ENCODE data around the gene C1QTNF5. TPM values are rescaled to one million over a fixed set of nuclear protein-coding genes. Genes with fewer than 3 reads are reported as not detected.

Gene C1QTNF5
- total RNA-seq, 4 donors from 2014 or later: 10.3 to 26.4 (median 11.8) TPM

GRCh38 chr11:119366690-119367620, 26.3 kb upstream of the C1QTNF5 start:
- no peak overlapping the region for H3K4me3 ChIP-seq
- no peaks in the 10 kb centered on the region for H3K27me3 ChIP-seq
- H3K4me1 ChIP-seq: peaks cover 4 to 68% (median 18%) of the 10 kb centered on the region in 4 donors
- no peaks in the 10 kb centered on the region for H3K9me3 ChIP-seq
- peak overlapping the region in 3 of 4 donors; percentile 78 to 97 (median 96) for H3K27ac ChIP-seq
- peak in 1 of 3 donors; percentile 46 for DNase-seq
- TF ChIP-seq CTCF (IDR thresholded peaks at IDR 0.05): no peak
- H3K36me3 ChIP-seq: no peaks in the 10 kb centered on the region

GRCh38 chr11:119365071-119365591, 24.4 kb upstream of the C1QTNF5 start:
- no peaks in the 10 kb centered on the region for H3K9me3 ChIP-seq
- TF ChIP-seq CTCF (IDR thresholded peaks at IDR 0.05): no peak
- TF ChIP-seq POLR2A (IDR thresholded peaks at IDR 0.05): no peak
- H3K4me1 ChIP-seq: peaks cover 1 to 66% (median 14%) of the 10 kb centered on the region in 4 donors
- H3K36me3 ChIP-seq: peaks cover 0 to 2% (median 0%) of the 10 kb centered on the region in 3 donors
- H3K27ac ChIP-seq: peak overlapping the region in 3 of 4 donors; percentile 78 to 97 (median 96)
- peak overlapping the region in 1 of 4 donors; percentile 61 for H3K4me3 ChIP-seq
- H3K27me3 ChIP-seq: no peaks in the 10 kb centered on the region
- DNase-seq: no peak

GRCh38 chr11:119363851-119364590, 23.3 kb upstream of the C1QTNF5 start:
- Histone ChIP-seq H3K4me1 (peaks cover 0 to 59% (median 13%) of the 10 kb centered on the region in 4 donors), H3K27me3 (no peaks in the 10 kb centered on the region), H3K27ac (peak overlapping the region; percentile 52 to 97 (median 87)), H3K4me3 (peak overlapping the region; percentile 46 to 75 (median 56)), H3K9me3 (no peaks in the 10 kb centered on the region), H3K36me3 (peaks cover 0 to 13% (median 0%) of the 10 kb centered on the region in 3 donors)
- TF ChIP-seq CTCF (IDR thresholded peaks at IDR 0.05) (no peak), POLR2A (IDR thresholded peaks at IDR 0.05) (peak; percentile 66 to 88)
- DNase-seq: peak in 2 of 3 donors; percentile 72 to 82

GRCh38 chr11:119363081-119363850, 22.6 kb upstream of the C1QTNF5 start:
- H3K4me1 ChIP-seq: peaks cover 0 to 52% (median 13%) of the 10 kb centered on the region in 4 donors

More at GRCh38 chr11:119363081-119363850, 22.6 kb upstream of the C1QTNF5 start:
- Histone ChIP-seq H3K4me3 (peak overlapping the region; percentile 46 to 75 (median 56)), H3K9me3 (no peaks in the 10 kb centered on the region), H3K27ac (peak overlapping the region; percentile 52 to 97 (median 87)), H3K36me3 (peaks cover 0 to 19% (median 0%) of the 10 kb centered on the region in 3 donors), H3K27me3 (no peaks in the 10 kb centered on the region)
- DNase-seq: peak in 1 of 3 donors; percentile 58
- TF ChIP-seq CTCF (IDR thresholded peaks at IDR 0.05): no peak
- peak in 1 of 2 donors; percentile 9 for TF ChIP-seq POLR2A (IDR thresholded peaks at IDR 0.05)
